Measurements from ENCODE around the gene CYCS. TPM values are rescaled to one million over a fixed set of nuclear protein-coding genes. Genes with fewer than 3 reads are reported as not detected.
A peak's percentile ranks its signal among the peaks of the same experiment; 100 is the strongest.

The CYCS gene
- total and polyA plus RNA-seq, 4 donors = 33.0 to 85.1 (median 61.5) TPM

- Histone ChIP-seq H3K27me3 (ENCODE audit: control insufficient read depth in 3 of 3, insufficient read depth in 3 of 3, low read length in 2 of 3) (no peaks in the 10 kb centered on the region), H3K9me3 (ENCODE audit: control insufficient read depth in 4 of 4, insufficient read depth in 3 of 4, low read length in 3 of 4) (no peaks in the 10 kb centered on the region), H3K4me1 (ENCODE audit: control insufficient read depth in 5 of 5, insufficient read depth in 5 of 5, low read length in 5 of 5) (peaks cover 0 to 4% (median 0%) of the 10 kb centered on the region in 5 donors), H3K9ac (ENCODE audit: insufficient read depth in 1 of 2, low read length in 2 of 2) (no peak overlapping the region), H3K36me3 (ENCODE audit: control insufficient read depth in 4 of 4, insufficient read depth in 4 of 4, low read length in 4 of 4) (peaks cover 5 to 21% (median 10%) of the 10 kb centered on the region in 4 donors), H3K4me3 (no peak overlapping the region), H3K27ac (ENCODE audit: low read depth in 1 of 2, low read length in 1 of 2) (no peak overlapping the region)
- DNase-seq (no peak), ATAC-seq (ENCODE audit: insufficient read depth, low FRiP score) (no peak)
- 98% methylated on average over 8 of the region's 8 CpGs for WGBS, 2 donors
- no peak for TF ChIP-seq CTCF (IDR thresholded peaks at IDR 0.05; ENCODE audit: control extremely low read depth, extremely low read depth)
These were observed 6.0 kb downstream of the CYCS start for GRCh38 chr7:25119102-25119501.

- ATAC-seq (ENCODE audit: insufficient read depth, low FRiP score) (no peak), DNase-seq (no peak)
- Histone ChIP-seq H3K4me3 (no peak overlapping the region), H3K36me3 (ENCODE audit: control insufficient read depth in 4 of 4, insufficient read depth in 4 of 4, low read length in 4 of 4) (peaks cover 5 to 21% (median 10%) of the 10 kb centered on the region in 4 donors), H3K27me3 (ENCODE audit: control insufficient read depth in 3 of 3, insufficient read depth in 3 of 3, low read length in 2 of 3) (no peaks in the 10 kb centered on the region), H3K9me3 (ENCODE audit: control insufficient read depth in 4 of 4, insufficient read depth in 3 of 4, low read length in 3 of 4) (no peaks in the 10 kb centered on the region), H3K27ac (ENCODE audit: low read depth in 1 of 2, low read length in 1 of 2) (no peak overlapping the region), H3K4me1 (ENCODE audit: control insufficient read depth in 5 of 5, insufficient read depth in 5 of 5, low read length in 5 of 5) (peaks cover 0 to 4% (median 0%) of the 10 kb centered on the region in 5 donors), H3K9ac (ENCODE audit: insufficient read depth in 1 of 2, low read length in 2 of 2) (no peak overlapping the region)
- no peak for TF ChIP-seq CTCF (IDR thresholded peaks at IDR 0.05; ENCODE audit: control extremely low read depth, extremely low read depth)
- 88 to 93% methylated on average over 8 of the region's 8 CpGs for WGBS, 2 donors
These were observed 6.9 kb downstream of the CYCS start for GRCh38 chr7:25118048-25118753.

GRCh38 chr7:25117226-25118047, 7.6 kb downstream of the CYCS start:
- H3K27ac ChIP-seq (ENCODE audit: low read depth in 1 of 2, low read length in 1 of 2) = peak overlapping the region in 1 of 2 donors; percentile 36
- WGBS, 2 donors = 62 to 72% methylated on average over 7 of the region's 7 CpGs
- H3K27me3 ChIP-seq (ENCODE audit: control insufficient read depth in 3 of 3, insufficient read depth in 3 of 3, low read length in 2 of 3) = no peaks in the 10 kb centered on the region
- peaks cover 0 to 2% (median 0%) of the 10 kb centered on the region in 5 donors for H3K4me1 ChIP-seq (ENCODE audit: control insufficient read depth in 5 of 5, insufficient read depth in 5 of 5, low read length in 5 of 5)
- no peak for DNase-seq
- peak; percentile 27 for ATAC-seq (ENCODE audit: insufficient read depth, low FRiP score)
- no peak overlapping the region for H3K9ac ChIP-seq (ENCODE audit: insufficient read depth in 1 of 2, low read length in 2 of 2)
- H3K36me3 ChIP-seq (ENCODE audit: control insufficient read depth in 4 of 4, insufficient read depth in 4 of 4, low read length in 4 of 4) = peaks cover 5 to 19% (median 9%) of the 10 kb centered on the region in 4 donors
- no peak for TF ChIP-seq CTCF (IDR thresholded peaks at IDR 0.05; ENCODE audit: control extremely low read depth, extremely low read depth)
- no peak overlapping the region for H3K4me3 ChIP-seq
- H3K9me3 ChIP-seq (ENCODE audit: control insufficient read depth in 4 of 4, insufficient read depth in 3 of 4, low read length in 3 of 4) = no peaks in the 10 kb centered on the region

All from lung (tissue), 12 donors.